Astrocyte (in vitro differentiated cells and primary cell): ENCODE measurements around the gene PCSK4. TPM values are rescaled to one million over a fixed set of nuclear protein-coding genes. Genes with fewer than 3 reads are reported as not detected.
"Not testable (repeated sequence)": the region's sequence is repeated elsewhere in the genome, so short reads cannot be mapped to it uniquely, and the experiment has no call there.

Experiments
- DNase-seq: peaks from one replicate; pipeline ENCODE4 v3.0.0-alpha.2; 2010; ENCODE audit warnings: low read depth
- FAIRE-seq: peaks from 2 replicates; lab custom pipeline; 2011; peaks lifted over from hg19 to GRCh38; lab: Jason Lieb, UNC
- H2AFZ ChIP-seq: 2 replicates; pipeline ENCODE4 v1.6.0; 2012; ENCODE audit warnings: low read depth, low read length, inconsistent platforms
- H3K27ac ChIP-seq: 2 replicates; pipeline ENCODE4 v1.5.1; 2011; ENCODE audit warnings: low read depth, low read length, inconsistent platforms
- H3K27me3 ChIP-seq: 2 replicates; pipeline ENCODE4 v1.6.0; 2011; ENCODE audit warnings: low read length, inconsistent platforms; ENCODE audit not compliant: insufficient read depth
- H3K36me3 ChIP-seq: 2 replicates; pipeline ENCODE4 v1.5.1; 2011; ENCODE audit warnings: low read length, inconsistent platforms; ENCODE audit not compliant: insufficient read depth
- H3K4me1 ChIP-seq: 2 replicates; pipeline ENCODE4 v1.5.1; 2011; ENCODE audit warnings: low read length, inconsistent platforms; ENCODE audit not compliant: insufficient read depth
- H3K4me2 ChIP-seq: 2 replicates; pipeline ENCODE4 v1.6.0; 2012; ENCODE audit warnings: low read length, inconsistent platforms
- H3K4me3 ChIP-seq: 2 replicates; pipeline ENCODE4 v1.5.1; 2011; ENCODE audit warnings: low read depth, mild to moderate bottlenecking, low read length, inconsistent platforms; ENCODE audit not compliant: insufficient read depth
- H3K79me2 ChIP-seq: 2 replicates; pipeline ENCODE4 v1.6.0; 2012; ENCODE audit warnings: mild to moderate bottlenecking, low read length, inconsistent platforms; ENCODE audit not compliant: insufficient read depth
- H3K9ac ChIP-seq: 2 replicates; pipeline ENCODE4 v1.6.0; 2012; ENCODE audit warnings: mild to moderate bottlenecking, low read length, inconsistent platforms
- H3K9me3 ChIP-seq: 2 replicates; pipeline ENCODE4 v1.5.1; 2012; ENCODE audit warnings: low read depth, mild to moderate bottlenecking, low read length, inconsistent platforms; ENCODE audit not compliant: insufficient read depth
- H4K20me1 ChIP-seq: 2 replicates; pipeline ENCODE4 v1.6.0; 2012; ENCODE audit warnings: low read length, inconsistent platforms; ENCODE audit not compliant: insufficient read depth
- H3K27ac Mint-ChIP-seq: one replicate; pipeline ENCODE4 v1.8.0; 2021; ENCODE audit warnings: mild to moderate bottlenecking, mixed read lengths; ENCODE audit not compliant: unreplicated experiment
- H3K27me3 Mint-ChIP-seq: one replicate; pipeline ENCODE4 v1.8.0; 2021; ENCODE audit warnings: low read depth, mixed read lengths; ENCODE audit not compliant: unreplicated experiment
- H3K36me3 Mint-ChIP-seq: one replicate; pipeline ENCODE4 v1.8.0; 2021; ENCODE audit warnings: low read depth, mixed read lengths; ENCODE audit not compliant: unreplicated experiment
- H3K4me1 Mint-ChIP-seq: one replicate; pipeline ENCODE4 v1.8.0; 2021; ENCODE audit warnings: low read depth, mixed read lengths; ENCODE audit not compliant: unreplicated experiment
- H3K4me3 Mint-ChIP-seq: one replicate; pipeline ENCODE4 v1.8.0; 2021; ENCODE audit warnings: mild to moderate bottlenecking, moderate library complexity, mixed read lengths; ENCODE audit not compliant: unreplicated experiment
- H3K9me3 Mint-ChIP-seq: one replicate; pipeline ENCODE4 v1.8.0; 2021; ENCODE audit warnings: mild to moderate bottlenecking, mixed read lengths; ENCODE audit not compliant: unreplicated experiment
- CTCF ChIP-seq: IDR thresholded peaks from 2 replicates; pipeline ENCODE4 v1.5.1; 2011; ENCODE audit warnings: low read depth, mild to moderate bottlenecking, inconsistent platforms, low read length, moderate library complexity; ENCODE audit not compliant: insufficient read depth
- EZH2 ChIP-seq: IDR thresholded peaks from 2 replicates; pipeline ENCODE4 v1.6.1; 2012; ENCODE audit warnings: mild to moderate bottlenecking, low read length, inconsistent platforms; ENCODE audit not compliant: insufficient read depth
- total RNA-seq: library from RNA; stranded (reverse); gene quantifications from 2 replicates; pipeline ENCODE4 v1.2.1, GENCODE V29; 2021

PCSK4 gene
- total RNA-seq, 1 donor from 2014 or later: 2.7 TPM

GRCh38 chr19:1440418-1440801 is 49.7 kb downstream of the PCSK4 start:
- no peak overlapping the region for H3K4me3 ChIP-seq
- Mint-ChIP-seq H3K4me1 (peaks cover 11% of the 10 kb centered on the region), H3K36me3 (peaks cover 13% of the 10 kb centered on the region), H3K9me3 (no peaks in the 10 kb centered on the region), H3K27ac (no peak overlapping the region), H3K27me3 (no peaks in the 10 kb centered on the region), H3K4me3 (peak overlapping the region; percentile 95)
- H3K36me3 ChIP-seq: peaks cover 23% of the 10 kb centered on the region
- no peak overlapping the region for H2AFZ ChIP-seq
- TF ChIP-seq EZH2 (no peak), CTCF (no peak)
- no peak for DNase-seq
- peaks cover 42% of the 10 kb centered on the region for H3K79me2 ChIP-seq
- no peak for FAIRE-seq
- peaks cover 18% of the 10 kb centered on the region for H3K4me1 ChIP-seq
- H3K4me2 ChIP-seq: peak overlapping the region; percentile 97
- peaks cover 66% of the 10 kb centered on the region for H4K20me1 ChIP-seq
- H3K9ac ChIP-seq: peak overlapping the region; percentile 99
- H3K27me3 ChIP-seq: no peaks in the 10 kb centered on the region
- no peak overlapping the region for H3K27ac ChIP-seq
- H3K9me3 ChIP-seq: no peaks in the 10 kb centered on the region

- not testable (repeated sequence) for DNase-seq, H3K9me3 ChIP-seq, H3K27me3 Mint-ChIP-seq, H3K27me3 ChIP-seq, FAIRE-seq, H2AFZ ChIP-seq, H3K9me3 Mint-ChIP-seq
- peaks cover 13% of the 10 kb centered on the region for H3K36me3 Mint-ChIP-seq
- Histone ChIP-seq H3K4me2 (peak overlapping the region; percentile 97), H3K4me1 (peaks cover 18% of the 10 kb centered on the region), H4K20me1 (peaks cover 68% of the 10 kb centered on the region), H3K27ac (peak overlapping the region; percentile 91), H3K4me3 (peak overlapping the region; percentile 97), H3K9ac (peak overlapping the region; percentile 99), H3K79me2 (peaks cover 42% of the 10 kb centered on the region), H3K36me3 (peaks cover 25% of the 10 kb centered on the region)
- peak overlapping the region; percentile 95 for H3K4me3 Mint-ChIP-seq
- H3K27ac Mint-ChIP-seq: peak overlapping the region; percentile 94
- peaks cover 11% of the 10 kb centered on the region for H3K4me1 Mint-ChIP-seq
Observed at GRCh38 chr19:1439525-1440417, 50.4 kb downstream of the PCSK4 start.

GRCh38 chr19:1438933-1439354 is 51.2 kb downstream of the PCSK4 start:
- Histone ChIP-seq H3K4me1 (peaks cover 16% of the 10 kb centered on the region), H3K36me3 (peaks cover 25% of the 10 kb centered on the region), H3K4me3 (peak overlapping the region; percentile 97), H4K20me1 (peaks cover 65% of the 10 kb centered on the region), H3K9ac (peak overlapping the region; percentile 99), H2AFZ (no peak overlapping the region), H3K4me2 (peak overlapping the region; percentile 97), H3K27ac (peak overlapping the region; percentile 91), H3K79me2 (peaks cover 42% of the 10 kb centered on the region), H3K27me3 (no peaks in the 10 kb centered on the region), H3K9me3 (no peaks in the 10 kb centered on the region)
- peaks cover 13% of the 10 kb centered on the region for H3K36me3 Mint-ChIP-seq
- no peaks in the 10 kb centered on the region for H3K9me3 Mint-ChIP-seq
- DNase-seq (no peak), FAIRE-seq (no peak)
- H3K4me3 Mint-ChIP-seq: peak overlapping the region; percentile 95
- H3K27me3 Mint-ChIP-seq: no peaks in the 10 kb centered on the region
- H3K27ac Mint-ChIP-seq: peak overlapping the region; percentile 94
- H3K4me1 Mint-ChIP-seq: peaks cover 11% of the 10 kb centered on the region
- TF ChIP-seq EZH2: no peak
- TF ChIP-seq CTCF: no peak
